Right lobe of liver (tissue), 6 donors: ENCODE data around the gene CKS2. TPM values are rescaled to one million over a fixed set of nuclear protein-coding genes. Genes with fewer than 3 reads are reported as not detected.

ENCODE experiments used
- ATAC-seq, 4 donors: fragments of 200-7000 bp; cut with Tn5 transposase; one replicate each; pipeline ENCODE4 v1.9.1; 2020; ENCODE audit warnings: mild to moderate bottlenecking in 4 of 4, moderate library complexity in 4 of 4
- DNase-seq, 3 donors: peaks; one replicate each; pipeline ENCODE4 v3.0.0-alpha.2; 2020
- H3K27ac ChIP-seq, 3 donors: fragments of 200-600 bp; one replicate each; pipeline ENCODE4 v1.8.0; 2022
- H3K27me3 ChIP-seq, 2 donors: fragments of 200-600 bp; one replicate each; pipeline ENCODE4 v1.8.0; 2022
- H3K36me3 ChIP-seq, 4 donors: fragments of 200-600 bp; sonication (generic) in 1 of 4; one replicate each; pipeline versions ENCODE4 v1.5.1 to v1.8.0; 2017 to 2022; ENCODE audit warnings: control low read depth in 1 of 4
- H3K4me1 ChIP-seq, 4 donors: fragments of 200-600 bp; sonication (generic) in 1 of 4; one replicate each; pipeline versions ENCODE4 v1.5.1 to v1.8.0; 2017 to 2022; ENCODE audit warnings: control low read depth in 1 of 4
- H3K4me3 ChIP-seq, 3 donors: fragments of 200-600 bp; one replicate each; pipeline ENCODE4 v1.8.0; 2022
- H3K9me3 ChIP-seq, 4 donors: fragments of 200-600 bp; sonication (generic) in 1 of 4; one replicate each; pipeline versions ENCODE4 v1.5.1 to v1.8.0; 2017 to 2022; ENCODE audit warnings: control low read depth in 1 of 4
- CTCF ChIP-seq, 4 donors: fragments of 200-600 bp in 3 of 4; fragments of 450-650 bp in 1 of 4; IDR thresholded peaks; one replicate each; pipeline versions ENCODE4 v1.5.1 to v1.8.0; 2016 to 2022; ENCODE audit warnings: antibody characterized with exemption in 4 of 4, mild to moderate bottlenecking in 2 of 4
- POLR2A ChIP-seq: fragments of 450-650 bp; IDR thresholded peaks from one replicate; pipeline ENCODE4 v1.6.1; 2017; ENCODE audit warnings: antibody characterized with exemption, mild to moderate bottlenecking
- WGBS: methylation state at CpG from one replicate; pipeline ENCODE4 v1.1.6; 2018; ENCODE audit warnings: low coverage, low lambda C conversion rate; ENCODE audit not compliant: insufficient coverage; ENCODE audit errors: missing lambda C conversion rate; 5-methylcytosine and 5-hydroxymethylcytosine counted together
- intact Hi-C, 2 donors: fragments of 100-400 bp; cut with DNase I; formaldehyde crosslinking; loops; one replicate each; pipeline versions ENCODE4 v1.11.2 to v1.14.1; 2022
- total RNA-seq, 6 experiments: library from RNA; depleted of rRNA in 2 of 6; stranded (reverse); fragments of >200 nt in 2 of 6; fragmentation: NEBNext Ultra II Directional in 3 of 6; extraction: Animal tissue kit (Norgen Biotek cat#: 25700) in 3 of 6; gene quantifications; one replicate each; pipeline versions ENCODE4 v1.1.0 to v1.2.4, GENCODE V29; 2016 to 2023
- donor health status: DM: no; HTN: yes; CAD: no.
- donor health status: DM: no; HTN: no; CAD: no.
- donor health status: DM: no; HTN: no; CAD: no.
- donor health status: DM: no; HTN: yes; CAD: no.
- donor health status: DM: no; HTN: yes; CAD: no.

Gene CKS2
- total RNA-seq, 6 experiments from 2014 or later, result 4.4 to 27.2 (median 9.1) TPM

DNA sequence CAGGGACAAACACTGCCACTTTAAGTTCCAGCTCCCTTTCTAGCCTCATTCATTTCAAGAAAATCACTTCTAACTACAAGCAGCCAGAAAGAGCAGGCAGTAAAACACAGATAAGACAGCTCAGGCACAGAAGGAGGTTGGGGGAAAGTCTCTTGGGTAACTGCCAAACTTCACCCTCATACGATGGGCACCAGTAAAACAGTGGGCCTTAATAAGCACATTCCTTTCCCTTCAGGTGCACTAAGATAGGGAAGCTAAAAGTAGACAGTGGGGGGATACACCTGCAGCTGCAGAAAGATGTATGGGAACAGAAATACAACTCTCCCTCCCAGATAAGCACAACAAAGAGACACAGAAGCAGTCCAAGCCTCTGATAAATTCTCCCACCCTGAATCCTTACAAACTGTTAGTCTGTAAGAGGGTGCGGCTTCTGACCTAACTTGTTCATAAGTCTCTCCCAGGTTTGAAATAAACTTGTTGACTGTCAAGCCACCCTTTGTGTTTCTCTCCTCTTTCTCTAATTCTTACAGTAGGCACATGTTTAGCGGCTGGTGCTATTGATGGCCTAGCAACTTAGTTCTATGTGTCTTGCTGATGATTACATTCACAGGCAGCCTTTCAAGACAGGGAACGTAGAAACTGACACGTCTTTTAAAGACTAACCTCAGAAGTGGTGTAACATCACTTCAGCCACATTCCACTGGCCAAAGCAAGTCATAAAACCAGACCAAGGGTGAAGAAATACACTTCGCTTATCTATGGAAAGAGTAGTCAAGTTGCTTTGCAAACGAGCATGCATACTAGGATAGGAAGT lies 6.8 kb upstream of the CKS2 start:
- WGBS, result 87% methylated on average over 5 of the region's 7 CpGs
- ATAC-seq, result no peak

DNA sequence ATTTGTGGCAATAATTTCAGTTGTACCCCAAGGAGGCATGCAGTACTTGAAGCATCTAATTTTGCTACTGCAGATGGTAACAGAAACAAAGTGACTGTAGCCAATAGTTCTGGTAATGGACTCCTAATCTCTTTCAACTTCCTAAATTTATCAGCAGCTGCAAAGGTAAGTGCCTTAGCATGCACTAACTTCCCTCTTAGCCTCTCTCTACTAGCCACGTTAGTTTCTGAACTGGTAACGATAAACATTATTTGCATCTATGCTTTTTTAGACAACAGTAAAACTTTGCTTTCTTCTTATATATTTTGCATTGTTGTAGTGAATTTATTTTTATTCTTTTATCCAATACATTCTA lies 6.2 kb upstream of the CKS2 start:
- Histone ChIP-seq H3K36me3 (no peaks in the 10 kb centered on the region), H3K4me3 (no peak overlapping the region), H3K27ac (no peak overlapping the region), H3K4me1 (peaks cover 0 to 6% (median 0%) of the 10 kb centered on the region in 4 donors), H3K27me3 (no peaks in the 10 kb centered on the region), H3K9me3 (no peaks in the 10 kb centered on the region)
- 74% methylated on average over 2 of the region's 2 CpGs for WGBS
- ATAC-seq (no peak), DNase-seq (no peak)
- intact Hi-C loops, result no loop called here
- TF ChIP-seq POLR2A (no peak), CTCF (IDR thresholded peaks at IDR 0.05) (no peak)

More for the DNA sequence above, 6.8 kb upstream of the CKS2 start:
- Histone ChIP-seq H3K4me1 (peaks cover 0 to under 1% (median 0%) of the 10 kb centered on the region in 4 donors), H3K27ac (no peak overlapping the region), H3K36me3 (no peaks in the 10 kb centered on the region), H3K4me3 (no peak overlapping the region), H3K27me3 (no peaks in the 10 kb centered on the region), H3K9me3 (no peaks in the 10 kb centered on the region)
- intact Hi-C loops, result no loop called here
- no peak for TF ChIP-seq CTCF (IDR thresholded peaks at IDR 0.05)
- no peak for TF ChIP-seq POLR2A
- no peak for DNase-seq

DNA sequence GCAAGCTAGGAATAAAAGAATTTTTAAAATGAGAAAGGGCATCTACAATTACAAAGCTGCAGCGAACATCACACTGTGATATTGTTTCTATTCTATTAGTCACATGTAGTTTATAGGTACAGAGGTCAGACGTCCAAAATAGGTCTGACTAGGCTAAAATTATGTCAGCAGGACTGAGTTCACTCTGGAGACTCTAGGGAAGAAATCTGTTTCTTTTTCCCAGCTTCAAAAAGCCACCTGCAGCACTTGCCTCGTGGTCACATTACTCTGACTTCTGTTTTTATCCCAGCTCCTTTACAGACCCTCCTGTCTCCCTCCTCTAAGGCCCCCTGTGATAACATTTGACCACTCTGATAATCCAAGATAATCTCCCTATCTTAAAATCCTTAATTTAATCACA lies 5.1 kb upstream of the CKS2 start:
- Histone ChIP-seq H3K27me3 (no peaks in the 10 kb centered on the region), H3K27ac (no peak overlapping the region), H3K4me3 (no peak overlapping the region), H3K9me3 (no peaks in the 10 kb centered on the region), H3K4me1 (peaks cover 0 to 7% (median 0%) of the 10 kb centered on the region in 4 donors), H3K36me3 (no peaks in the 10 kb centered on the region)
- 35% methylated on average over 3 of the region's 3 CpGs for WGBS
- DNase-seq, result no peak
- no peak for ATAC-seq
- intact Hi-C loops, result no loop called here
- TF ChIP-seq CTCF (IDR thresholded peaks at IDR 0.05) (no peak), POLR2A (no peak)

DNA sequence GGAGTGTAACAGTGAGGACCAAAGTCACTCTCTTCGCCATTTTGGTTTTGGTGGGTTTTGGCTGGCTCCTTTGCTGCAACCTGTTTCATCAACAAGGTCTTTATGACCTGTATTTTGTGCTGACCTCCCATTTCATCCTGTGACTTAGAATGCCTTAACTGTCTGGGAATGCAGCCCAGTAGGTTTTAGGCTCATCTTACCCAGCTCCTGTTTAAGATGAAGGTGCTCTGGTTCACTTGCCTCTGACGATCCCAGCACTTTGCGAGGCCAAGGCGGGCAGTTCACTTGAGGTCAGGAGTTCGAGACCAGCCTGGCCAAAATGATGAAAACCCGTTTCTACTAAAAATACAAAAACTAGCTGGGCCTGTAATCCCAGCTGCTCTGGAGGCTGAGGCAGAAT lies 1.8 kb upstream of the CKS2 start:
- H3K4me3 ChIP-seq, result no peak overlapping the region
- peaks cover 0 to 27% (median 1%) of the 10 kb centered on the region in 4 donors for H3K4me1 ChIP-seq
- no peaks in the 10 kb centered on the region for H3K27me3 ChIP-seq
- H3K27ac ChIP-seq, result peak overlapping the region in 1 of 3 donors; percentile 100
- intact Hi-C loops, result no loop called here
- no peaks in the 10 kb centered on the region for H3K9me3 ChIP-seq
- H3K36me3 ChIP-seq, result no peaks in the 10 kb centered on the region
- WGBS, result 80% methylated on average over 2 of the region's 6 CpGs
- no peak for DNase-seq
- no peak for TF ChIP-seq POLR2A
- no peak for TF ChIP-seq CTCF (IDR thresholded peaks at IDR 0.05)
- ATAC-seq, result no peak
